NK-92 (cell line): ENCODE measurements around the gene ZFP92.
"Not testable (repeated sequence)": the region's sequence is repeated elsewhere in the genome, so short reads cannot be mapped to it uniquely, and the experiment has no call there.

Experiments
- DNase-seq: peaks from one replicate; lab custom pipeline; 2025; ENCODE audit not compliant: unreplicated experiment; lab: John Stamatoyannopoulos, UW

ZFP92 gene

GRCh38 chrX:153411255-153411987, at the start of gene ZFP92:
Gene ZFP92 (plus strand): TSS chrX:153411472. CDS start chrX:153418323, 6,851 bp downstream.
- DNase-seq: no peak

GRCh38 chrX:153361781-153362397, 49.4 kb upstream of the ZFP92 start:
- no peak for DNase-seq

GRCh38 chrX:153365670-153366069, 45.6 kb upstream of the ZFP92 start:
- DNase-seq: no peak

- DNase-seq: no peak
Observed at GRCh38 chrX:153366119-153366518, 45.2 kb upstream of the ZFP92 start.

- no peak for DNase-seq
Observed at GRCh38 chrX:153366878-153367538, 44.3 kb upstream of the ZFP92 start.

GRCh38 chrX:153370293-153371055, 40.8 kb upstream of the ZFP92 start:
- no peak for DNase-seq

GRCh38 chrX:153371256-153371655, 40.0 kb upstream of the ZFP92 start:
- DNase-seq: no peak

- no peak for DNase-seq
Observed at GRCh38 chrX:153372949-153373348, 38.3 kb upstream of the ZFP92 start.

GRCh38 chrX:153374426-153374825, 36.8 kb upstream of the ZFP92 start:
- no peak for DNase-seq

GRCh38 chrX:153375571-153375970, 35.7 kb upstream of the ZFP92 start:
- no peak for DNase-seq

- DNase-seq: no peak
Observed at GRCh38 chrX:153377727-153378126, 33.5 kb upstream of the ZFP92 start.

- DNase-seq: no peak
Observed at GRCh38 chrX:153378607-153379006, 32.7 kb upstream of the ZFP92 start.

- DNase-seq: no peak
Observed at GRCh38 chrX:153379508-153379907, 31.8 kb upstream of the ZFP92 start.

- DNase-seq: no peak
Observed at GRCh38 chrX:153379971-153380581, 31.2 kb upstream of the ZFP92 start.

- no peak for DNase-seq
Observed at GRCh38 chrX:153380691-153381090, 30.6 kb upstream of the ZFP92 start.

GRCh38 chrX:153381684-153382532, 29.4 kb upstream of the ZFP92 start:
- no peak for DNase-seq

GRCh38 chrX:153382563-153383482, 28.4 kb upstream of the ZFP92 start:
- DNase-seq: no peak

- DNase-seq: no peak
Observed at GRCh38 chrX:153384390-153384789, 26.9 kb upstream of the ZFP92 start.

GRCh38 chrX:153384973-153385372, 26.3 kb upstream of the ZFP92 start:
- DNase-seq: not testable (repeated sequence)
